A549 treated with RU486 at 1 μM for 4 hours (cell line): ENCODE data around the gene SDR42E1. TPM values are rescaled to one million over a fixed set of nuclear protein-coding genes. Genes with fewer than 3 reads are reported as not detected.

Experiments used
- total RNA-seq: library from RNA; stranded (reverse); fragments of 200-300 nt; extraction: Qiagen RNA extraction; gene quantifications from 5 replicates; pipeline ENCODE4 v1.2.3, GENCODE V29; 2022; ENCODE audit warnings: low read depth

SDR42E1 gene, protein sequence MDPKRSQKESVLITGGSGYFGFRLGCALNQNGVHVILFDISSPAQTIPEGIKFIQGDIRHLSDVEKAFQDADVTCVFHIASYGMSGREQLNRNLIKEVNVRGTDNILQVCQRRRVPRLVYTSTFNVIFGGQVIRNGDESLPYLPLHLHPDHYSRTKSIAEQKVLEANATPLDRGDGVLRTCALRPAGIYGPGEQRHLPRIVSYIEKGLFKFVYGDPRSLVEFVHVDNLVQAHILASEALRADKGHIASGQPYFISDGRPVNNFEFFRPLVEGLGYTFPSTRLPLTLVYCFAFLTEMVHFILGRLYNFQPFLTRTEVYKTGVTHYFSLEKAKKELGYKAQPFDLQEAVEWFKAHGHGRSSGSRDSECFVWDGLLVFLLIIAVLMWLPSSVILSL
- total RNA-seq, result 1.2 to 1.6 TPM (median 1.4 TPM) in 5 replicates

DNA sequence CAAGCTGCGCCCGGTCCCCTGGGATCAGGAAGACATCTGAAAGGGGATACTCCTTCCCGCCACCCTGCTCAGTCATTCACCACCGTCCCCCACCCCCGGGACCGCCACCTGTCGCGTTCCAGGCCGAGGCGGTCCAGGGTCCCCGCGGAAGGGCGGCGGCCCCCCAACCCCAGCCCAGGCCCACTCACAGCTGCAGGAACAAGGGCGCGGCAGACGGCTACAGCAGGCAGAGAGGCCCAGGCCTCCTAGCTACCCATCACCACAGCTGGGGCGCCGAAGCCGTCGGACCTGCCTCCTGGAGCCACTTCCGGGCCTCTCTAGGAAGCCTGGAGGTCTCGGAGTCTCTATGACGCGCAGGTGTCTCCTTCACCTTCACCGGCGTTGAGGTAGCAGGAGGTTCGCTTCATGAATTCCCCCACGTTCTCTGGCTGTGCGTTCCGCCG is at the start of gene SDR42E1:
SDR42E1 (minus strand) TSS at position 272 of the 443 bp plus-strand sequence. CDS start 10,612 bp downstream, outside the sequence.

DNA sequence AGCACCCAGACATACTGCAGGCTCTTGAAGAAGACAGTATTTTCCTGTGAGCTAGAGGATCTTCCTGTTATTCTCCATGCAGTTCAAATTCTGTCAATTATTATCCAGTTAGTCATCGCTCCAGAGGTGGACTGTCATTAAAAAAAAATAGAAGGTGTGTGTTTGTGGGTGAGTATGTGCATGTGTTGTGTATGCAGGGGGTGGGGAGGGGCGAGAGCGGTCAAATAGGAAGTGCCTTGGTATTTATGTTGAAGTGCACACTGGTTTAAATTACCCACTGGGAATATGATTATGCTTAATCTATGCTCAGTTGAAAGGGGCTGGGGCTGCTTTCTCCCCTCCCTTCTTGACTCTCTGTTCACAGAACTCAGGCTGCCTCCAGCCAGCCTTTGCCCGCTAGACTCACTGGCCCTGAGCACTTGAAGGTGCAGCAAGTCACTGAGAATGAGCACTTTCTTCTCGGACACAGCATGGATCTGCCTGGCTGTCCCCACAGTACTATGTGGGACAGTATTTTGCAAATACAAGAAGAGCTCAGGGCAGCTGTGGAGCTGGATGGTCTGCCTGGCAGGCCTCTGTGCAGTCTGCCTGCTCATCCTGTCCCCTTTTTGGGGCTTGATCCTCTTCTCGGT is 23.8 kb upstream of the SDR42E1 start, which contains the start of gene HSD17B2:
HSD17B2 (plus strand) TSS at position 273 of the 632 bp plus-strand sequence; CDS start at position 445, 172 bp downstream.

Other genes with a start within 250 kb of the SDR42E1 start
- 2.3 to 4.5 TPM (median 3.3 TPM) in 5 replicates for gene PLCG2, start 232.2 kb downstream of the SDR42E1 start, total RNA-seq
- 0.16 TPM in 1 of 5 replicates, not detected in the others for gene HSD17B2, start 23.8 kb upstream of the SDR42E1 start, total RNA-seq
- 28.2 to 49.4 TPM (median 35.1 TPM) in 5 replicates for gene MPHOSPH6, start 158.8 kb upstream of the SDR42E1 start, total RNA-seq